Measurements from ENCODE around the gene SYNGAP1.

GRCh38 chr6:33407132-33407718 lies 12.6 kb upstream of the SYNGAP1 start:
- TF ChIP-seq EZH2phosphoT487 (IDR thresholded peaks at IDR 0.05; ENCODE audit: unreplicated experiment) (no peak), CTCF (conservative IDR thresholded peaks at IDR 0.05; ENCODE audit: low read depth in 2 of 2) (no peak; a peak in 1 of 4 replicates), REST (IDR thresholded peaks at IDR 0.05; ENCODE audit: unreplicated experiment) (no peak), EZH2 (IDR thresholded peaks at IDR 0.05; ENCODE audit: low read depth, unreplicated experiment) (no peak), POLR2AphosphoS5 (IDR thresholded peaks at IDR 0.05; ENCODE audit: low read depth) (no peak), STAT1 (IDR thresholded peaks at IDR 0.05; ENCODE audit: unreplicated experiment) (no peak), ETS1 (IDR thresholded peaks at IDR 0.05) (no peak), JUNB (IDR thresholded peaks at IDR 0.05; ENCODE audit: unreplicated experiment) (no peak), ZNF331 (CRISPR knock-in tag; IDR thresholded peaks at IDR 0.05; ENCODE audit: low read depth) (no peak), ZNF462 (CRISPR knock-in tag; IDR thresholded peaks at IDR 0.05) (no peak), CREB1 (CRISPR knock-in tag; IDR thresholded peaks at IDR 0.05; ENCODE audit: low read depth) (no peak), NANOG (IDR thresholded peaks at IDR 0.05; ENCODE audit: borderline replicate concordance) (no peak), ZNF114 (CRISPR knock-in tag; IDR thresholded peaks at IDR 0.05) (no peak)

All from GM23338 (cell line).